ENCODE data around the gene XPO5.
"Not testable (repeated sequence)": the region's sequence is repeated elsewhere in the genome, so short reads cannot be mapped to it uniquely, and the experiment has no call there.

XPO5 gene

GRCh38 chr6:43498291-43498690 is 77.5 kb downstream of the XPO5 start:
- not testable (repeated sequence) for DNase-seq (ENCODE audit: low read depth in 2 of 2)

- DNase-seq (ENCODE audit: low read depth in 2 of 2), result no peak
These were observed 78.1 kb downstream of the XPO5 start for GRCh38 chr6:43497689-43498088.

GRCh38 chr6:43497129-43497396 is 78.8 kb downstream of the XPO5 start:
- no peak for DNase-seq (ENCODE audit: low read depth in 2 of 2)

GRCh38 chr6:43496370-43497128 is 79.3 kb downstream of the XPO5 start:
- no peak for DNase-seq (ENCODE audit: low read depth in 2 of 2)

- DNase-seq (ENCODE audit: low read depth in 2 of 2), result no peak
These were observed 80.4 kb downstream of the XPO5 start for GRCh38 chr6:43495409-43495941.

GRCh38 chr6:43494766-43495165 is 81.1 kb downstream of the XPO5 start:
- no peak for DNase-seq (ENCODE audit: low read depth in 2 of 2)

GRCh38 chr6:43494321-43494720 is 81.5 kb downstream of the XPO5 start:
- DNase-seq (ENCODE audit: low read depth in 2 of 2), result no peak

- no peak for DNase-seq (ENCODE audit: low read depth in 2 of 2)
These were observed 82.0 kb downstream of the XPO5 start for GRCh38 chr6:43493833-43494232.

GRCh38 chr6:43493230-43493629 is 82.6 kb downstream of the XPO5 start:
- no peak for DNase-seq (ENCODE audit: low read depth in 2 of 2)

- DNase-seq (ENCODE audit: low read depth in 2 of 2), result no peak
These were observed 83.2 kb downstream of the XPO5 start for GRCh38 chr6:43492673-43493072.

GRCh38 chr6:43491750-43492661 is 83.8 kb downstream of the XPO5 start:
- DNase-seq (ENCODE audit: low read depth in 2 of 2), result no peak

GRCh38 chr6:43490523-43490939 is 85.3 kb downstream of the XPO5 start:
- DNase-seq (ENCODE audit: low read depth in 2 of 2), result no peak

- DNase-seq (ENCODE audit: low read depth in 2 of 2), result no peak
These were observed 86.4 kb downstream of the XPO5 start for GRCh38 chr6:43489277-43490072.

GRCh38 chr6:43488667-43489276 is 87.1 kb downstream of the XPO5 start:
- DNase-seq (ENCODE audit: low read depth in 2 of 2), result no peak

- DNase-seq (ENCODE audit: low read depth in 2 of 2), result no peak
These were observed 94.1 kb downstream of the XPO5 start for GRCh38 chr6:43481591-43482236.

GRCh38 chr6:43481075-43481474 is 94.8 kb downstream of the XPO5 start:
- DNase-seq (ENCODE audit: low read depth in 2 of 2), result no peak

GRCh38 chr6:43478008-43478372 is 97.8 kb downstream of the XPO5 start:
- no peak for DNase-seq (ENCODE audit: low read depth in 2 of 2)

GRCh38 chr6:43477235-43478007 is 98.4 kb downstream of the XPO5 start, which contains the start of gene TJAP1:
Gene TJAP1, plus strand, starts transcription at chr6:43477570. Its CDS starts 21,432 bp downstream, at chr6:43499002.
- peak; percentile 90 to 94 for DNase-seq (ENCODE audit: low read depth in 2 of 2)

GRCh38 chr6:43476746-43477145 is 99.1 kb downstream of the XPO5 start:
- DNase-seq (ENCODE audit: low read depth in 2 of 2), result no peak

GRCh38 chr6:43475516-43475915 is 100.3 kb downstream of the XPO5 start:
- DNase-seq (ENCODE audit: low read depth in 2 of 2), result no peak

All from activated CD8-positive, alpha-beta memory T cell treated with anti-CD3 and anti-CD28 coated beads for 4 hours (primary cell).